ENCODE measurements around the gene NCKAP5.
"Not testable (repeated sequence)": the region's sequence is repeated elsewhere in the genome, so short reads cannot be mapped to it uniquely, and the experiment has no call there.

The NCKAP5 gene

DNA sequence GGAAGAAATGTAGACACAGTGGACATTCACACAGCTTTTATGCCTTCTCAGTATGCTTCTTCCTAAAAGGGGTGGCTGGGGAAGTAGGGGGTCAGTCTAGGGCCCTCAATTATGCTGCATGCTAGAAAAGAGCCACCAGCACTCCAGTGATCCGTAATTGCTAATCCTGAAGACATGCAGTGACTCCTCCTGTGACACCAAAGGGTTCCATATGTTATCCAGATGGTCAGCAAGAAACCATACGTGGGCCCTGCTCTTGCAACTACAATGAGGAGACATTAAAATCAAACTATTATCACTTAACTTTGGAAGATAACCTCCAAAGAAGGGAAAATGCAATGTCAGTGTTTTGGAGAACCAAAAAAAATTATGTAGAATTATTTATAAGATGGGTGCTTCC is 754.8 kb downstream of the NCKAP5 start:
- no peak for DNase-seq (ENCODE audit: insufficient read length)

DNA sequence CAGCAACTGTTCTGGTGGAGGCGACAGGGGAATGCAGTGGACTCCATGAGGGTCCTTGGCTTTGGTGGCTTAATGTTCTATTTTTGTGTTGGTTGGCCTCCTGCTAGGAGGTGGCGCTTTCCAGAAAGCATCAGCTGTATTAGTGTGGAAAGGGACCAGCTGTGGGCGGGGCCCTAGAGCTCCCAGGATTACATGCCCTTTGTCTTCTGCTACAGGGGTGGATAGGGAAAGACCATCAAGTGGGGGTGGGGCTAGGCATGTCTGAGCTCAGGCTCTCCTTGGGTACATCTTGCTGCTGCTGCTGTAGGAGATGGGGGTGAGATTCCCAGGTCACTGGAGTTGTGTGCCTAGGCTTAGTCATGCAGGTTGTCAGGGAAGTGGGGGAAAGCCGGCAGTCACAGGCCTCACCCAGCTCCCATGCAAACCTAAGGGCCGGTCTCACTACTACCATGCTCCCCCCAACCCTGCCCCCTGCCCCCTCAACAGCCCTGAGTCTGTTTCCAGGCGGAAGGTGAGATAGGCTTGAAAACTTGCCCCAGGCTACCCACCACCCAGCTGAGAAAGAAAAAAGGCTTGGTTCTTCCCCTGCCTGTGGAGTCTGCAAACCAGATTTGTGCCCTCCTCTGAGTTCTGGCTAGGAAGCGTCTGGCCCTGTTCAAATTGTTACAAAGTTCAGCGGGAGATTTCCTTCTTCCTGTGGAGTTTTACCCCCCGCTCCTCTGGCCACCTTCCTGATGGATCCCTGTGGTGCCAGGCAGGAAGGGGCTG is 756.9 kb downstream of the NCKAP5 start:
- no peak for DNase-seq (ENCODE audit: insufficient read length)
- FAIRE-seq, result no peak
- TF ChIP-seq POLR2AphosphoS5 (IDR thresholded peaks at IDR 0.05; ENCODE audit: low read depth, low read length) (no peak), POLR2A (IDR thresholded peaks at IDR 0.05; ENCODE audit: low read depth, low read length) (no peak), TAF1 (IDR thresholded peaks at IDR 0.05; ENCODE audit: borderline replicate concordance, low read depth, low read length) (no peak)

More for the DNA sequence above, 754.8 kb downstream of the NCKAP5 start:
- TF ChIP-seq TAF1 (IDR thresholded peaks at IDR 0.05; ENCODE audit: borderline replicate concordance, low read depth, low read length), result no peak
- TF ChIP-seq POLR2A (IDR thresholded peaks at IDR 0.05; ENCODE audit: low read depth, low read length), result no peak
- no peak for TF ChIP-seq POLR2AphosphoS5 (IDR thresholded peaks at IDR 0.05; ENCODE audit: low read depth, low read length)
- no peak for FAIRE-seq

- DNase-seq (ENCODE audit: insufficient read length), result not testable (repeated sequence)
Observed at GRCh38 chr2:132809962-132810361, 758.3 kb downstream of the NCKAP5 start.

DNA sequence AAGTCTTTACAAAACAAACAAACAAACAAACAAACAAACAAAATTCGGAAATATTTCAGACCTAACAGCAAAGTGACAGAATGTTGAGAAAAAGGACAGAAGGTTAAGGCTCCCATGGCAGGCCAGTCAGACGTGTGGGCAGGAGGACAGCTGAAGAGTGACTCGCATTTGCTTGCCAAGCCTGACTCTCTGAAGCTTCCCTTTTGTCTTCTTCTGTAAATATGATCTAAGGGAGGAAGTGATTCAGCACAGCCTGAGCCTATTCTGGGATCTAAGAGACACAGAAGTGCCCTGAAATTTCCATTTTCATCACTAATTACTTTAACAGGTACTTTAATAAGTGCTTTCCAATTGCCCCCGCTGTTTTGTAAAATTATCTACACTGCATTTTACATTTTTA is 764.2 kb downstream of the NCKAP5 start:
- DNase-seq (ENCODE audit: insufficient read length) (no peak), FAIRE-seq (no peak)
- TF ChIP-seq POLR2AphosphoS5 (IDR thresholded peaks at IDR 0.05; ENCODE audit: low read depth, low read length) (no peak), POLR2A (IDR thresholded peaks at IDR 0.05; ENCODE audit: low read depth, low read length) (no peak), TAF1 (IDR thresholded peaks at IDR 0.05; ENCODE audit: borderline replicate concordance, low read depth, low read length) (no peak)

More at GRCh38 chr2:132809962-132810361, 758.3 kb downstream of the NCKAP5 start:
- FAIRE-seq, result not testable (repeated sequence)

- no peak for TF ChIP-seq POLR2AphosphoS5 (IDR thresholded peaks at IDR 0.05; ENCODE audit: low read depth, low read length)
- TF ChIP-seq POLR2A (IDR thresholded peaks at IDR 0.05; ENCODE audit: low read depth, low read length), result no peak
- no peak for TF ChIP-seq TAF1 (IDR thresholded peaks at IDR 0.05; ENCODE audit: borderline replicate concordance, low read depth, low read length)
- DNase-seq (ENCODE audit: insufficient read length) (no peak), FAIRE-seq (no peak)
Observed at GRCh38 chr2:132798341-132798740, 769.9 kb downstream of the NCKAP5 start.

DNA sequence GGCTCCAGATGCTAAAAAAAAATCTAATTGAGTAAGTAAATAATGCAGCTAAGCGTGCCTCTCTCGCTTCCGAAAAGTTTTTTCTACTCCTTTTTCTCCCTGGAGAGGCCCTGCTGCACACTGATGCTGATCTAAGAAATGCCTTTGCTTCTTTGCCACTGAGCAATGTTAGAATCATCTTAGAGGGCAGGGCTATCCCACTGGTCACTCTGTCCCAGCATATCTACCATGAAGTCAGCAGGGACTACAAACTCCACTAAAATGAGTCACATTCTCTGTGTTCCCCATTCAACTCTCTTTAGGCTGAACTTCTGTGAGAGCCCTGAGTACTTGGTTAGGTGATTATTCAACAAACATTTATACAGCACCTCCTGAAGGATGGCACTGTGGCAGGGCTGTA is 770.7 kb downstream of the NCKAP5 start:
- no peak for DNase-seq (ENCODE audit: insufficient read length)
- FAIRE-seq, result no peak
- TF ChIP-seq TAF1 (IDR thresholded peaks at IDR 0.05; ENCODE audit: borderline replicate concordance, low read depth, low read length) (no peak), POLR2A (IDR thresholded peaks at IDR 0.05; ENCODE audit: low read depth, low read length) (no peak), POLR2AphosphoS5 (IDR thresholded peaks at IDR 0.05; ENCODE audit: low read depth, low read length) (no peak)

- TF ChIP-seq POLR2AphosphoS5 (IDR thresholded peaks at IDR 0.05; ENCODE audit: low read depth, low read length) (no peak), TAF1 (IDR thresholded peaks at IDR 0.05; ENCODE audit: borderline replicate concordance, low read depth, low read length) (no peak), POLR2A (IDR thresholded peaks at IDR 0.05; ENCODE audit: low read depth, low read length) (no peak)
- no peak for DNase-seq (ENCODE audit: insufficient read length)
- FAIRE-seq, result no peak
Observed at GRCh38 chr2:132797071-132797470, 771.2 kb downstream of the NCKAP5 start.

DNA sequence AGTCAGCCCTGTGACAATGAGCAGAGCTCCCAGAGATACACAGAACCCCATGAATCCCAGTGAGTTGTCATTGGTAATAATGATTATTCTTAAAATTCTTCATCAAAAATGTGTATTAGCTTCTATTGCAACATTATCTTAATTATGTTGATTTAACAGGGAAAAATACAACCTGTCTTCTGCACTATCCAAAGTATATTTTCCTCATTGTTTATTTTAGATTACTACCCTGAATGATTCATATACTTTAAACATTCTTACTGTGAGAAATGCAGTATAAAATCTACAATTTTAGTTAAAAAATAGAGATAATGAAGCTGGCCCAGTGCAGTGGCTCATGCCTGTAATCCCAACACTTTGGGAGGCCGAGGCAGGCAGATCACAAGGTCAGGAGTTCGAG is 773.0 kb downstream of the NCKAP5 start:
- DNase-seq (ENCODE audit: insufficient read length) (no peak), FAIRE-seq (no peak)
- TF ChIP-seq TAF1 (IDR thresholded peaks at IDR 0.05; ENCODE audit: borderline replicate concordance, low read depth, low read length) (no peak), POLR2A (IDR thresholded peaks at IDR 0.05; ENCODE audit: low read depth, low read length) (no peak), POLR2AphosphoS5 (IDR thresholded peaks at IDR 0.05; ENCODE audit: low read depth, low read length) (no peak)

GRCh38 chr2:132793532-132793931 is 774.7 kb downstream of the NCKAP5 start:
- no peak for DNase-seq (ENCODE audit: insufficient read length)
- no peak for TF ChIP-seq TAF1 (IDR thresholded peaks at IDR 0.05; ENCODE audit: borderline replicate concordance, low read depth, low read length)
- no peak for TF ChIP-seq POLR2A (IDR thresholded peaks at IDR 0.05; ENCODE audit: low read depth, low read length)
- TF ChIP-seq POLR2AphosphoS5 (IDR thresholded peaks at IDR 0.05; ENCODE audit: low read depth, low read length), result no peak
- FAIRE-seq, result no peak

DNA sequence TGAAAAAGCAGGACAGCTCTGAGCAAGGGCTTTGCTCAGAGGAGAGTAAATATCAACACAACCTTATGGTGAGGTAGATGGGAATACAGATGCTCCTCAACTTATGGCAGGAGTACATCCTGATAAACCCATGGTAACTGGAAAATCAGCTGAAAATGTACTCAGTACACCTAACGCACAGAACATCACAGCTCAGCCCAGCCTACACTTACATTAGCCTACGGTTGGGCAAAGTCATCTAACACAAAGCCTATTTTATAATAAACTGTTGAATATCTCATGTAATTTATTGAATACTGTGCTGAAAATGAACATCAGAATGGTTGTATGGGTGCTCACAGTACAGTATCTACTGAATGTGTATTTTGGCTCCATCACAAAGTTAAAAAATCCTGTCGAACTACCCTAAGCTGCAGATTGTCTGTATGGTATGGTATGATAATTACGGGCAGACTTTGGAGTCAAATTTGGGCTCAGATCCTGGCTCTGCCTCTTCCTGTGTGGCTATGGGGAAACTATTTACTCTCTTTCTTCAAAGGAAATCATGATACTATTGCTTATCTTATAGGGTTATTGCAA is 778.0 kb downstream of the NCKAP5 start:
- TF ChIP-seq TAF1 (IDR thresholded peaks at IDR 0.05; ENCODE audit: borderline replicate concordance, low read depth, low read length) (no peak), POLR2A (IDR thresholded peaks at IDR 0.05; ENCODE audit: low read depth, low read length) (no peak), POLR2AphosphoS5 (IDR thresholded peaks at IDR 0.05; ENCODE audit: low read depth, low read length) (no peak)
- FAIRE-seq (no peak), DNase-seq (ENCODE audit: insufficient read length) (no peak)

DNA sequence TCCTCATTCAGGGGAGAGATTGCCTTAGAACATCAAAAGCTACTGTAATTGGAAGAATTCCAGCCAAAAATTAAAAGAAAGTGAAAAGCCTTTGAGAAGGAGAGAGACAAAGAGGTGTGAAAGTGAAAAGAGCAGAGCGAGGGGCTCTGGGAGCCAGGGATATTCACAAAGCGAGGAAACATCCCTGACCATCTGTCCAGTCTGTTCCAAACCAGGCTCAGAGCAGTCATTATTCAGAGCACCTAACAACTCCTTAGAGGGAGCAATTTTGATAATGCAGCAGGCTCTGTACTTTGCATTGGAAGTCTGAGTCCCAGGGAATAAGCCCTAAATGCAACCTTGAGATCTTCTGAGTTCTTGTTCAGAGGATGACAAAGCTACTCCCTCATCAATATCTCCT is 779.2 kb downstream of the NCKAP5 start:
- DNase-seq (ENCODE audit: insufficient read length), result no peak
- TF ChIP-seq POLR2A (IDR thresholded peaks at IDR 0.05; ENCODE audit: low read depth, low read length) (no peak), POLR2AphosphoS5 (IDR thresholded peaks at IDR 0.05; ENCODE audit: low read depth, low read length) (no peak), TAF1 (IDR thresholded peaks at IDR 0.05; ENCODE audit: borderline replicate concordance, low read depth, low read length) (no peak)
- no peak for FAIRE-seq

- DNase-seq (ENCODE audit: insufficient read length), result no peak
- FAIRE-seq, result no peak
- no peak for TF ChIP-seq POLR2A (IDR thresholded peaks at IDR 0.05; ENCODE audit: low read depth, low read length)
- no peak for TF ChIP-seq POLR2AphosphoS5 (IDR thresholded peaks at IDR 0.05; ENCODE audit: low read depth, low read length)
- TF ChIP-seq TAF1 (IDR thresholded peaks at IDR 0.05; ENCODE audit: borderline replicate concordance, low read depth, low read length), result no peak
Observed at GRCh38 chr2:132788310-132788838, 779.9 kb downstream of the NCKAP5 start.

All from GM12892 (cell line).